Astrocyte (in vitro differentiated cells and primary cell): ENCODE measurements around the gene PSG7. TPM values are rescaled to one million over a fixed set of nuclear protein-coding genes. Genes with fewer than 3 reads are reported as not detected.
"Not testable (repeated sequence)": the region's sequence is repeated elsewhere in the genome, so short reads cannot be mapped to it uniquely, and the experiment has no call there.

Experiments
- DNase-seq: peaks from one replicate; pipeline ENCODE4 v3.0.0-alpha.2; 2010; ENCODE audit warnings: low read depth
- FAIRE-seq: peaks from 2 replicates; lab custom pipeline; 2011; peaks lifted over from hg19 to GRCh38; lab: Jason Lieb, UNC
- H2AFZ ChIP-seq: 2 replicates; pipeline ENCODE4 v1.6.0; 2012; ENCODE audit warnings: low read depth, low read length, inconsistent platforms
- H3K27ac ChIP-seq: 2 replicates; pipeline ENCODE4 v1.5.1; 2011; ENCODE audit warnings: low read depth, low read length, inconsistent platforms
- H3K27me3 ChIP-seq: 2 replicates; pipeline ENCODE4 v1.6.0; 2011; ENCODE audit warnings: low read length, inconsistent platforms; ENCODE audit not compliant: insufficient read depth
- H3K36me3 ChIP-seq: 2 replicates; pipeline ENCODE4 v1.5.1; 2011; ENCODE audit warnings: low read length, inconsistent platforms; ENCODE audit not compliant: insufficient read depth
- H3K4me1 ChIP-seq: 2 replicates; pipeline ENCODE4 v1.5.1; 2011; ENCODE audit warnings: low read length, inconsistent platforms; ENCODE audit not compliant: insufficient read depth
- H3K4me2 ChIP-seq: 2 replicates; pipeline ENCODE4 v1.6.0; 2012; ENCODE audit warnings: low read length, inconsistent platforms
- H3K4me3 ChIP-seq: 2 replicates; pipeline ENCODE4 v1.5.1; 2011; ENCODE audit warnings: low read depth, mild to moderate bottlenecking, low read length, inconsistent platforms; ENCODE audit not compliant: insufficient read depth
- H3K79me2 ChIP-seq: 2 replicates; pipeline ENCODE4 v1.6.0; 2012; ENCODE audit warnings: mild to moderate bottlenecking, low read length, inconsistent platforms; ENCODE audit not compliant: insufficient read depth
- H3K9ac ChIP-seq: 2 replicates; pipeline ENCODE4 v1.6.0; 2012; ENCODE audit warnings: mild to moderate bottlenecking, low read length, inconsistent platforms
- H3K9me3 ChIP-seq: 2 replicates; pipeline ENCODE4 v1.5.1; 2012; ENCODE audit warnings: low read depth, mild to moderate bottlenecking, low read length, inconsistent platforms; ENCODE audit not compliant: insufficient read depth
- H4K20me1 ChIP-seq: 2 replicates; pipeline ENCODE4 v1.6.0; 2012; ENCODE audit warnings: low read length, inconsistent platforms; ENCODE audit not compliant: insufficient read depth
- H3K27ac Mint-ChIP-seq: one replicate; pipeline ENCODE4 v1.8.0; 2021; ENCODE audit warnings: mild to moderate bottlenecking, mixed read lengths; ENCODE audit not compliant: unreplicated experiment
- H3K27me3 Mint-ChIP-seq: one replicate; pipeline ENCODE4 v1.8.0; 2021; ENCODE audit warnings: low read depth, mixed read lengths; ENCODE audit not compliant: unreplicated experiment
- H3K36me3 Mint-ChIP-seq: one replicate; pipeline ENCODE4 v1.8.0; 2021; ENCODE audit warnings: low read depth, mixed read lengths; ENCODE audit not compliant: unreplicated experiment
- H3K4me1 Mint-ChIP-seq: one replicate; pipeline ENCODE4 v1.8.0; 2021; ENCODE audit warnings: low read depth, mixed read lengths; ENCODE audit not compliant: unreplicated experiment
- H3K4me3 Mint-ChIP-seq: one replicate; pipeline ENCODE4 v1.8.0; 2021; ENCODE audit warnings: mild to moderate bottlenecking, moderate library complexity, mixed read lengths; ENCODE audit not compliant: unreplicated experiment
- H3K9me3 Mint-ChIP-seq: one replicate; pipeline ENCODE4 v1.8.0; 2021; ENCODE audit warnings: mild to moderate bottlenecking, mixed read lengths; ENCODE audit not compliant: unreplicated experiment
- EZH2 ChIP-seq: IDR thresholded peaks from 2 replicates; pipeline ENCODE4 v1.6.1; 2012; ENCODE audit warnings: mild to moderate bottlenecking, low read length, inconsistent platforms; ENCODE audit not compliant: insufficient read depth
- total RNA-seq: library from RNA; stranded (reverse); gene quantifications from 2 replicates; pipeline ENCODE4 v1.2.1, GENCODE V29; 2021
- TF ChIP-seq, protein P1 (sequence below): IDR thresholded peaks from 2 replicates; pipeline ENCODE4 v1.5.1; 2011; ENCODE audit warnings: low read depth, mild to moderate bottlenecking, inconsistent platforms, low read length, moderate library complexity; ENCODE audit not compliant: insufficient read depth

Gene PSG7
- total RNA-seq, 1 donor from 2014 or later = not detected

DNA sequence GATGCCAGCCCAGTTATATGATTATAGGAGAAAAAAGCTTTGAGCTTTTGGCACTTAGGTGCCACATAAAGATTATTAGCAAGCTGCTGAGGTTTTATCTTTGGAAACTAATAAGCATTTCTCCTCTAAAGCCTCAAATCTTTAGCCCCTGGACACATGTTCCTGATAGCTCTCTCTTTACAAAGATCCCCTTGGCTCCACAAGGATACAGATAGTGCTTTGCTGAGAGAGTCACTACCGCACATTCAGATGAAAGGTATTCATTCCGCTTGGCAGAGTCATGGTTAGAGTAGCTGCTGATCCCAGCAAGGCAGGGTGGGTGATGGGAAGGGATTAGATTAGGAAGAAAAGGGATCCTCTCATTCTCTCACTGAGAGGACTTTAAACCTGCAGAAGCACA is 28.2 kb upstream of the PSG7 start:
- Mint-ChIP-seq H3K4me3 (no peak overlapping the region), H3K9me3 (peaks cover 10% of the 10 kb centered on the region), H3K36me3 (no peaks in the 10 kb centered on the region), H3K27ac (no peak overlapping the region), H3K4me1 (no peaks in the 10 kb centered on the region), H3K27me3 (no peaks in the 10 kb centered on the region)
- no peak overlapping the region for H2AFZ ChIP-seq
- peak overlapping the region; percentile 22 for H3K4me2 ChIP-seq
- H4K20me1 ChIP-seq = no peaks in the 10 kb centered on the region
- TF ChIP-seq, protein P1, sequence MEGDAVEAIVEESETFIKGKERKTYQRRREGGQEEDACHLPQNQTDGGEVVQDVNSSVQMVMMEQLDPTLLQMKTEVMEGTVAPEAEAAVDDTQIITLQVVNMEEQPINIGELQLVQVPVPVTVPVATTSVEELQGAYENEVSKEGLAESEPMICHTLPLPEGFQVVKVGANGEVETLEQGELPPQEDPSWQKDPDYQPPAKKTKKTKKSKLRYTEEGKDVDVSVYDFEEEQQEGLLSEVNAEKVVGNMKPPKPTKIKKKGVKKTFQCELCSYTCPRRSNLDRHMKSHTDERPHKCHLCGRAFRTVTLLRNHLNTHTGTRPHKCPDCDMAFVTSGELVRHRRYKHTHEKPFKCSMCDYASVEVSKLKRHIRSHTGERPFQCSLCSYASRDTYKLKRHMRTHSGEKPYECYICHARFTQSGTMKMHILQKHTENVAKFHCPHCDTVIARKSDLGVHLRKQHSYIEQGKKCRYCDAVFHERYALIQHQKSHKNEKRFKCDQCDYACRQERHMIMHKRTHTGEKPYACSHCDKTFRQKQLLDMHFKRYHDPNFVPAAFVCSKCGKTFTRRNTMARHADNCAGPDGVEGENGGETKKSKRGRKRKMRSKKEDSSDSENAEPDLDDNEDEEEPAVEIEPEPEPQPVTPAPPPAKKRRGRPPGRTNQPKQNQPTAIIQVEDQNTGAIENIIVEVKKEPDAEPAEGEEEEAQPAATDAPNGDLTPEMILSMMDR = no peak
- TF ChIP-seq EZH2 = no peak
- H3K27ac ChIP-seq = no peak overlapping the region
- H3K4me3 ChIP-seq = no peak overlapping the region
- no peak overlapping the region for H3K9ac ChIP-seq
- no peaks in the 10 kb centered on the region for H3K27me3 ChIP-seq
- no peaks in the 10 kb centered on the region for H3K9me3 ChIP-seq
- FAIRE-seq (peak; percentile 37), DNase-seq (peak; percentile 79)
- H3K4me1 ChIP-seq = no peaks in the 10 kb centered on the region
- no peaks in the 10 kb centered on the region for H3K36me3 ChIP-seq
- H3K79me2 ChIP-seq = no peaks in the 10 kb centered on the region

DNA sequence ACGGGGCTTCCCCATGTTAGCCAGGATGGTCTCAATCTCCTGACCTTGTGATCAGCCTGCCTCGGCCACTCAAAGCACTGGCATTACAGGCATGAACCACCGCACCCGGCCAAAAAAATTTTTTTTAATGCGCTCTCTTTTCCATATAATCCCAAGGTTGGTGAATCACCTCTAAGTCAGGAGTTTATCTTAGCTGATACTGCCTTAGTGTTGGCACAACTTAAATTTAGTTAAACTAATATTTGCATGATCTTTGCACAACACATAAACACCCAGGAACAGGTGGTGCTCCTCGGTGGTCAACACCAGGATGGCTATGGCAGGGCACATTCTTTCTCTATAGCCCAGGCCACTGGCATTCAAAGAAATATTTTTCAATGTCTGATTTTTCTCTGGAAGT is 24.1 kb upstream of the PSG7 start:
- DNase-seq = no peak
- Histone ChIP-seq H3K27ac (no peak overlapping the region), H3K27me3 (no peaks in the 10 kb centered on the region), H3K36me3 (no peaks in the 10 kb centered on the region), H3K79me2 (no peaks in the 10 kb centered on the region), H2AFZ (no peak overlapping the region), H3K4me1 (no peaks in the 10 kb centered on the region), H4K20me1 (no peaks in the 10 kb centered on the region), H3K9me3 (no peaks in the 10 kb centered on the region), H3K4me2 (no peak overlapping the region), H3K9ac (no peak overlapping the region), H3K4me3 (no peak overlapping the region)
- Mint-ChIP-seq H3K4me3 (no peak overlapping the region), H3K9me3 (peaks cover 8% of the 10 kb centered on the region), H3K27me3 (no peaks in the 10 kb centered on the region), H3K27ac (no peak overlapping the region), H3K36me3 (no peaks in the 10 kb centered on the region), H3K4me1 (no peaks in the 10 kb centered on the region)
- no peak for FAIRE-seq
- TF ChIP-seq, protein P1 = no peak
- TF ChIP-seq EZH2 = no peak

DNA sequence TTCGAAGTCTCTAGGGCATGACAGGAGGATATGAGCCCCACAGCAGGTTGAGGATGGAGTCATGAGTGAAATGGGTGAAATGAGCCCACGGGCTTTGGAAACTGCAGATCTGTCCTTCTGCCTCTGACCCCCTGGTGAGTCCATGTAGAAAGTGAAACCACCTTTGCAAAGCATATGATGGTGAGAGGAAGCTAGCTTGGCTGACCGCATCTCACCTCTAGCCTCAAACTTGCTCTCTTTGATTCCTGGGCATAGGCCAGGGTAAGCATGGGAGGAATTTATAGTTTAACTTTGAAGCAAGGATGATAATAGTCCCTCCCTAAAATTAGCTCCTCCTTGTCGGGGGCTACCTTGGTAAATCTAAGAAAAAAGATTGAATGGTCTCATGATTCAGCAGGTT is 15.1 kb upstream of the PSG7 start:
- H3K9me3 ChIP-seq, H3K36me3 Mint-ChIP-seq, H2AFZ ChIP-seq, H3K9me3 Mint-ChIP-seq, H3K4me3 ChIP-seq, H3K27me3 ChIP-seq, H3K27ac Mint-ChIP-seq, H4K20me1 ChIP-seq, H3K9ac ChIP-seq, DNase-seq, H3K4me3 Mint-ChIP-seq, H3K36me3 ChIP-seq, H3K4me1 Mint-ChIP-seq, H3K79me2 ChIP-seq, H3K4me2 ChIP-seq, H3K27me3 Mint-ChIP-seq, FAIRE-seq, H3K4me1 ChIP-seq, H3K27ac ChIP-seq: not testable (repeated sequence)

DNA sequence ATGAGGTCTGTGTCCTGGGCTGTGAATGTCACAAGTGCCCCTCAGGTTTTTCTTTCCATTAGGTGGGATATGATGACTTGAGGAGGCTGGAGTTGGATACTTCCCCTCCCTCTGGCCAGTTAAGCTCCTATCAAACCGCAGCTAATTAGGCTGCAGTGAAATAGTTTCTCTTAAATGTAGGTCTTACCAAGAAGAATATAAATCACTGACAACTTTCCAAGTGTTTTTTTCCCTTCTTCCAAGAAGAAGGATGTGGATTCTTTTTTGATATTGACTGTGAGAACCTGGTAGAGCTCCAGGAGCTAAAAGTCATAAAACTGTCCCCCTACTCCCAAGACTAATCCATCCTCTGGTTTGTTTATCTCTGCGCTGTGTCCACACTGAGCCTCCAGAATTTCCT is 14.5 kb upstream of the PSG7 start:
- not testable (repeated sequence) for H3K4me2 ChIP-seq, H3K36me3 ChIP-seq, H3K27ac ChIP-seq, H3K9me3 Mint-ChIP-seq, H2AFZ ChIP-seq, DNase-seq, H3K4me1 Mint-ChIP-seq, H3K9ac ChIP-seq, FAIRE-seq, H3K36me3 Mint-ChIP-seq, H4K20me1 ChIP-seq, H3K4me1 ChIP-seq, H3K9me3 ChIP-seq, H3K27me3 Mint-ChIP-seq, H3K27ac Mint-ChIP-seq, H3K79me2 ChIP-seq, H3K4me3 ChIP-seq, H3K27me3 ChIP-seq, H3K4me3 Mint-ChIP-seq
